HepG2 (cell line): Measurements from ENCODE around the gene CTNNA2. TPM values are rescaled to one million over a fixed set of nuclear protein-coding genes. Genes with fewer than 3 reads are reported as not detected.

Source experiments
- ATAC-seq: fragments of 200-7000 bp; cut with Tn5 transposase; 3 replicates; pipeline ENCODE4 v1.9.1; 2020; ENCODE audit warnings: mild to moderate bottlenecking, moderate library complexity
- BruUV-seq: library from RNA; stranded (reverse); fragments of 400-500 nt; replicated peaks from 2 replicates; lab custom pipeline; 2021; lab: Mats Ljungman, UMichigan
- CTCF ChIA-PET: fragments of 300-600 bp; formaldehyde crosslinking; extraction: SDS; loops from one replicate; lab custom pipeline; 2021; ENCODE audit warnings: low total read pairs, inconsistent platforms, low intra/inter-chr PET ratio; lab: Yijun Ruan, JAX
- POLR2A ChIA-PET: fragments of 350-600 bp; sonication (Branson Sonifier 250); formaldehyde crosslinking; loops from one replicate; lab custom pipeline; 2020; ENCODE audit warnings: antibody characterized with exemption, inconsistent platforms; lab: Yijun Ruan, JAX
- DNase-seq: peaks from one replicate; pipeline ENCODE4 v3.0.0-alpha.2; 2015; ENCODE audit warnings: low spot score
- FAIRE-seq: peaks from 3 replicates; lab custom pipeline; 2011; peaks lifted over from hg19 to GRCh38; lab: Jason Lieb, UNC
- H2AFZ ChIP-seq: one replicate; pipeline ENCODE4 v1.6.1; 2011; ENCODE audit warnings: low read length, inconsistent platforms
- H3K27ac ChIP-seq: fragments of 300-600 bp; 3 replicates; pipeline ENCODE4 v1.8.0; 2011; ENCODE audit warnings: mixed run types, mild to moderate bottlenecking, mixed read lengths, low read length, inconsistent platforms; ENCODE audit not compliant: insufficient read depth; ENCODE audit errors: extremely low read length
- H3K27me3 ChIP-seq, 2 experiments: fragments of 200-600 bp in 1 of 2; 2 replicates in 1 of 2; 3 replicates in 1 of 2; pipeline versions ENCODE4 v1.6.0 to v1.8.0; 2011; ENCODE audit warnings: low read length in 2 of 2, mild to moderate bottlenecking in 2 of 2, moderate library complexity in 2 of 2, inconsistent platforms in 1 of 2; ENCODE audit not compliant: insufficient read depth in 2 of 2, control insufficient read depth in 1 of 2
- H3K36me3 ChIP-seq, 2 experiments: fragments of 200-600 bp in 1 of 2; replicated peaks in 1 of 2; 2 replicates in 1 of 2; 3 replicates in 1 of 2; pipeline versions ENCODE4 v1.5.1 to v1.8.0; 2011; ENCODE audit warnings: low read length in 2 of 2, inconsistent platforms in 1 of 2; ENCODE audit not compliant: insufficient read depth in 2 of 2, control insufficient read depth in 1 of 2
- H3K4me1 ChIP-seq: 2 replicates; pipeline ENCODE4 v1.5.1; 2012; ENCODE audit warnings: low read length, inconsistent platforms; ENCODE audit not compliant: insufficient read depth
- H3K4me2 ChIP-seq: 2 replicates; pipeline ENCODE4 v1.6.0; 2011; ENCODE audit warnings: low read depth, low read length, inconsistent platforms
- H3K4me3 ChIP-seq, 3 experiments: fragments of 200-600 bp in 1 of 3; sonication (generic), shearing (Covaris generic) in 1 of 3; replicated peaks in 1 of 3; 2 replicates each; pipeline ENCODE4 v1.5.1; 2011 to 2016; ENCODE audit warnings: low read length in 3 of 3, inconsistent platforms in 2 of 3, low read depth in 2 of 3, mild to moderate bottlenecking in 2 of 3, control low read depth in 1 of 3, mixed read lengths in 1 of 3; ENCODE audit not compliant: insufficient read depth in 1 of 3
- H3K79me2 ChIP-seq: one replicate; pipeline ENCODE4 v1.6.1; 2011; ENCODE audit warnings: low read length, inconsistent platforms; ENCODE audit not compliant: insufficient read depth
- H3K9ac ChIP-seq: 2 replicates; pipeline ENCODE4 v1.6.0; 2011; ENCODE audit warnings: mild to moderate bottlenecking, low read depth, low read length, inconsistent platforms; ENCODE audit not compliant: insufficient read depth
- H3K9me3 ChIP-seq: 2 replicates; pipeline ENCODE4 v1.5.1; 2012; ENCODE audit warnings: mild to moderate bottlenecking, low read length
- H4K20me1 ChIP-seq: 2 replicates; pipeline ENCODE4 v1.6.0; 2011; ENCODE audit warnings: inconsistent platforms, mild to moderate bottlenecking, low read length, moderate library complexity; ENCODE audit not compliant: insufficient read depth
- CREBL2 ChIP-seq: sonication (generic); formaldehyde crosslinking; IDR thresholded peaks from 2 replicates; pipeline ENCODE4 v1.8.1; 2023; ENCODE audit warnings: missing genetic modification reagents, mild to moderate bottlenecking, borderline replicate concordance
- ZNF44 ChIP-seq: sonication (generic); formaldehyde crosslinking; IDR thresholded peaks from 2 replicates; pipeline ENCODE4 v1.5.1; 2020; ENCODE audit warnings: mild to moderate bottlenecking, missing genetic modification reagents
- ZNF543 ChIP-seq: sonication (generic); formaldehyde crosslinking; IDR thresholded peaks from 2 replicates; pipeline ENCODE4 v1.4.0; 2020; ENCODE audit warnings: mild to moderate bottlenecking, missing genetic modification reagents
- ZNF576 ChIP-seq: sonication (generic); formaldehyde crosslinking; IDR thresholded peaks from 2 replicates; pipeline ENCODE4 v1.4.0; 2020; ENCODE audit warnings: mild to moderate bottlenecking, missing genetic modification reagents
- ZNF619 ChIP-seq: sonication (generic); formaldehyde crosslinking; IDR thresholded peaks from 2 replicates; pipeline ENCODE4 v1.4.0; 2020; ENCODE audit warnings: mild to moderate bottlenecking, missing genetic modification reagents
- WGBS: methylation state at CpG from one replicate; pipeline ENCODE4 v1.1.6; 2017; ENCODE audit warnings: low lambda C conversion rate; 5-methylcytosine and 5-hydroxymethylcytosine counted together
- in situ Hi-C: cut with HindIII; loops from 2 replicates; pipeline ENCODE4 v1.10.0; 2017; ENCODE audit warnings: low pct_unique_long_range_greater_than_20kb; ENCODE audit not compliant: extremely low pct_ligation_motif_present
- intact Hi-C: fragments of 100-400 bp; cut with micrococcal nuclease; formaldehyde crosslinking; loops from one replicate; pipeline ENCODE4 v1.10.0; 2022; ENCODE audit not compliant: unreplicated experiment
- polyA plus RNA-seq, 8 experiments: library from polyadenylated mRNA; depleted of rRNA in 3 of 8; stranded (reverse) in 7 of 8; unstranded in 1 of 8; fragments of >200 nt; fragmentation: Illumina TruSeq in 4 of 8; extraction: Trizol in 4 of 8; gene quantifications; 2 replicates each; pipeline versions ENCODE4 v1.2.1 to v1.2.3, GENCODE V29; 2011 to 2016; ENCODE audit warnings: low read depth in 4 of 8, missing spikeins in 1 of 8, mixed read lengths in 1 of 8; ENCODE audit not compliant: insufficient read depth in 1 of 8
- total RNA-seq, 5 experiments: library from RNA; depleted of rRNA; stranded (reverse); fragments of >200 nt; fragmentation: Illumina TruSeq; extraction: Trizol; gene quantifications; 2 replicates each; pipeline ENCODE4 v1.2.3, GENCODE V29; 2016; ENCODE audit warnings: low read depth in 1 of 5
- TF ChIP-seq, protein P1 (sequence below): fragments of 450-650 bp; IDR thresholded peaks from 2 replicates; pipeline ENCODE4 v1.6.1; 2016

The CTNNA2 gene
- total and polyA plus RNA-seq, 2 of the 13 experiments (the other 11 are each of a cell fraction or from before 2014, with no cell fraction given): not detected

DNA sequence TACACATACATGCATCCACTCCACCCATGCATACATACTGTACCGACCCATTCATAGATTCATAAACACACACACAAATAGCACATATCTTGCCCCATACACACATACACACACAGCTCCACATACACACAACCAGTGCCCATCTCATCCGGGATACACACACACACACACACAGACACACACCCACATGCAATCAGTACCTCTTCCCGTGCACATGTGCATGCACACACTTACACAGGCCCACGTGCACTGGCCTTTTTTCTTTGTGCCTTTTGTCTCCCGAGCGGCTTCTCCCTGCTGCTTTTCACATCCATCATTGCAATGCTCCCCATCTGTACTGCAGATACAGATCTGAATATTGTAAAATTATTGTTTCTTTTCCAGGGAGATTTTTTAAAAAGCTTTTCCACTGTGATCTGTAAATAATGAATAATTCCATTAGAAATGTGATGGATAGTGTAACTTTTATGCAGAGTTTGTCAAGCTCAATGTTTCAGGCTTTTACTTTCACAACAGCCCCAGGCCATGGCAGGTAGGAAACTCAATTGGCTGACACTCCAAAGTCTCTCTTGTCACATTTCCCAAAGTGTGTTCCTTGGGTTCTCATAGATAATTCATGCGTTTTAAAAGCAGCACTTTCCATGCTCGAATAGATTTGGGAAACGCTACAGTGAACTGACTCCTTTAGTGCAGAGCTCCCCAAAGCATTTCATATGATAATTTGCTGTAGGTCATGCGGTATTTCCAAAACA lies 393.5 kb downstream of the CTNNA2 start:
- no peak overlapping the region for H3K4me3 ChIP-seq
- no peak overlapping the region for H3K27ac ChIP-seq
- TF ChIP-seq ZNF44 (CRISPR knock-in tag) (no peak), ZNF619 (no peak), CREBL2 (CRISPR knock-in tag) (no peak), ZNF576 (CRISPR knock-in tag) (no peak), ZNF543 (CRISPR knock-in tag) (no peak)
- TF ChIP-seq, protein P1, sequence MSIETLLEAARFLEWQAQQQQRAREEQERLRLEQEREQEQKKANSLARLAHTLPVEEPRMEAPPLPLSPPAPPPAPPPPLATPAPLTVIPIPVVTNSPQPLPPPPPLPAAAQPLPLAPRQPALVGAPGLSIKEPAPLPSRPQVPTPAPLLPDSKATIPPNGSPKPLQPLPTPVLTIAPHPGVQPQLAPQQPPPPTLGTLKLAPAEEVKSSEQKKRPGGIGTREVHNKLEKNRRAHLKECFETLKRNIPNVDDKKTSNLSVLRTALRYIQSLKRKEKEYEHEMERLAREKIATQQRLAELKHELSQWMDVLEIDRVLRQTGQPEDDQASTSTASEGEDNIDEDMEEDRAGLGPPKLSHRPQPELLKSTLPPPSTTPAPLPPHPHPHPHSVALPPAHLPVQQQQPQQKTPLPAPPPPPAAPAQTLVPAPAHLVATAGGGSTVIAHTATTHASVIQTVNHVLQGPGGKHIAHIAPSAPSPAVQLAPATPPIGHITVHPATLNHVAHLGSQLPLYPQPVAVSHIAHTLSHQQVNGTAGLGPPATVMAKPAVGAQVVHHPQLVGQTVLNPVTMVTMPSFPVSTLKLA: peak; percentile 82
- H2AFZ ChIP-seq: no peak overlapping the region
- ChIA-PET POLR2A (no interaction called here), CTCF (no interaction called here)
- no TSS peak for BruUV-seq
- H3K9me3 ChIP-seq: no peaks in the 10 kb centered on the region
- ATAC-seq (no peak), FAIRE-seq (no peak), DNase-seq (no peak)
- intact Hi-C loops: no loop called here
- WGBS: under 1% methylated on average over 10 of the region's 10 CpGs
- H3K4me1 ChIP-seq: no peaks in the 10 kb centered on the region
- H3K4me2 ChIP-seq: no peak overlapping the region
- in situ Hi-C loops: no loop called here
- H3K36me3 ChIP-seq: no peaks in the 10 kb centered on the region
- H3K79me2 ChIP-seq: no peaks in the 10 kb centered on the region
- H4K20me1 ChIP-seq: no peaks in the 10 kb centered on the region
- H3K9ac ChIP-seq: no peak overlapping the region
- peaks cover 0 to 3% of the 10 kb centered on the region in 2 experiments; a peak in 1 of 5 replicates for H3K27me3 ChIP-seq
